ENCODE data around the gene C3orf22.

Gene C3orf22

DNA sequence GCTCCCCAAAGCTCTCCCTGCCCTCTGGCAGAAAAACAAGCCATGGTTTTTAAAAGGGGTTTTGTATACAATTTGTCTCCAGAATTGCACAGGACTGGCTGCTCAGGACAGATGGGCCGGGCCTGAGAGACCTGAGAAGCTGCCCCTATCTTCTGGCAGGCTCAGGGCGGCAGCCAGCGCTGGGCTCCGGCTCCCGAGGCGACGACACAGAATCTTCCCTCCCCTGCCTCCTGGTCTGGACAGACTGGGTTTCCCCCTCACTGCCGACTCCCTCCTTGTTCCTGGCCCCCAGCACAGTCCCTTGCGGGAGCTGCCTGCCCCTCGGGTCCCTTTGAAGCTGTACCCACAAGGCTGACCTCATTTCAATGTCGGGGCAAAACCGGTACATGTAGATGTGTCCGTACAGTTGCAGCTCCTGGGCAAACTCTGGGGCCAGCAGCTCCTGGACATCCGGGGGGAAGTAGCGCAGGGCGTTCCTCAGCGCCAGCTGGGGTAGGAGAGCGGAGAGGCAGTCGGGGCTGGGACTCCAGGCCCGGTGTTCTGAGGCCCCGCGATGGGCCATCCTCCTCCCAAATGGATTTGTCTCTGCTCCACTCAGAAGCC lies 48.3 kb downstream of the C3orf22 start:
- TF ChIP-seq, protein P1, sequence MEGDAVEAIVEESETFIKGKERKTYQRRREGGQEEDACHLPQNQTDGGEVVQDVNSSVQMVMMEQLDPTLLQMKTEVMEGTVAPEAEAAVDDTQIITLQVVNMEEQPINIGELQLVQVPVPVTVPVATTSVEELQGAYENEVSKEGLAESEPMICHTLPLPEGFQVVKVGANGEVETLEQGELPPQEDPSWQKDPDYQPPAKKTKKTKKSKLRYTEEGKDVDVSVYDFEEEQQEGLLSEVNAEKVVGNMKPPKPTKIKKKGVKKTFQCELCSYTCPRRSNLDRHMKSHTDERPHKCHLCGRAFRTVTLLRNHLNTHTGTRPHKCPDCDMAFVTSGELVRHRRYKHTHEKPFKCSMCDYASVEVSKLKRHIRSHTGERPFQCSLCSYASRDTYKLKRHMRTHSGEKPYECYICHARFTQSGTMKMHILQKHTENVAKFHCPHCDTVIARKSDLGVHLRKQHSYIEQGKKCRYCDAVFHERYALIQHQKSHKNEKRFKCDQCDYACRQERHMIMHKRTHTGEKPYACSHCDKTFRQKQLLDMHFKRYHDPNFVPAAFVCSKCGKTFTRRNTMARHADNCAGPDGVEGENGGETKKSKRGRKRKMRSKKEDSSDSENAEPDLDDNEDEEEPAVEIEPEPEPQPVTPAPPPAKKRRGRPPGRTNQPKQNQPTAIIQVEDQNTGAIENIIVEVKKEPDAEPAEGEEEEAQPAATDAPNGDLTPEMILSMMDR (IDR thresholded peaks at IDR 0.05; ENCODE audit: low read depth, low read length): no peak
- TF ChIP-seq EZH2phosphoT487 (IDR thresholded peaks at IDR 0.05; ENCODE audit: low read depth): no peak
- H4K20me1 ChIP-seq (ENCODE audit: insufficient read depth, low read length): no peaks in the 10 kb centered on the region
- H3K4me2 ChIP-seq (ENCODE audit: low read length): no peak overlapping the region
- no peak overlapping the region for H2AFZ ChIP-seq (ENCODE audit: low read depth, low read length)
- H3K4me3 ChIP-seq (ENCODE audit: low read length): no peak overlapping the region
- no peak overlapping the region for H3K27ac ChIP-seq (ENCODE audit: low read length)
- H3K36me3 ChIP-seq (replicated peaks; ENCODE audit: low read depth, low read length): no peaks in the 10 kb centered on the region
- H3K9ac ChIP-seq (ENCODE audit: low read length): no peak overlapping the region
- no peaks in the 10 kb centered on the region for H3K4me1 ChIP-seq (ENCODE audit: low read length)
- no peaks in the 10 kb centered on the region for H3K79me2 ChIP-seq (ENCODE audit: low read length)
- no peaks in the 10 kb centered on the region for H3K9me3 ChIP-seq (ENCODE audit: insufficient read depth, low read length)
- H3K27me3 ChIP-seq (ENCODE audit: low read depth, low read length): no peaks in the 10 kb centered on the region

DNA sequence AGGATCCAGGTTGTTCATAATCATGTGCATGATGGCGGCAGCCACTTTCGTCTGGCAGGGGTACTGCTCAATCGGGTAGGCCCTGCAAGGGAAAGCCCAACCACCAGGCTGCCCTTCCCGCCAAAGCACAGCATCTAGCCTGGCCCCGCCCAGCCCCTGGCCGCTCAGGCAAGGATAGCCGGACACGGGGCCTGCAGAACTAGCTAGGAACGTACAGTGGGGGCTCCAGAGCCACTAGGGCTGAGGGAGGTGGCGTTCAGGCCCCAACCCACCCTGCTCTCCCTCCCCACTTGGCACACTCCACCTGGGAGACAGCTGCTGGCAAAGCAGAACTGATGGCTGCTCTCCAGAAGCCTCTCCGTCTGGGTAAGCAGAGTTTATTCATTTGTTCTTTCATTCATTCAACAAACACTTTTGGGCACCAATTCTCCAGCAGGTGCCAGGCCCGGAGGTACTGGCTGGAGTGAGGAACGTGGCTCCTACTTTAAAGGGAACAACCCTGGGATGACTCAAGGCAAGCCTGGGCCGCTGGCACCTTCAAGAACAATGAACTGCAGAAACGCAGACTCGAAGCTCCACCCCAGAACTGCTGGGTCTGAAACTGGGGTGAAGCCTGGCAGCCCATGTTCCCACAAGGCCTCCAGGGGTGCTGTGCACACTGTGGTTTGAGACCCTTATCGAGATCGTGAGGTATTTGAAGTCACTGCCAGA lies 49.0 kb downstream of the C3orf22 start:
- H3K4me3 ChIP-seq (ENCODE audit: low read length): no peak overlapping the region
- no peak overlapping the region for H3K9ac ChIP-seq (ENCODE audit: low read length)
- H4K20me1 ChIP-seq (ENCODE audit: insufficient read depth, low read length): no peaks in the 10 kb centered on the region
- H2AFZ ChIP-seq (ENCODE audit: low read depth, low read length): no peak overlapping the region
- no peak overlapping the region for H3K27ac ChIP-seq (ENCODE audit: low read length)
- no peaks in the 10 kb centered on the region for H3K4me1 ChIP-seq (ENCODE audit: low read length)
- TF ChIP-seq, protein P1 (IDR thresholded peaks at IDR 0.05; ENCODE audit: low read depth, low read length): no peak
- TF ChIP-seq EZH2phosphoT487 (IDR thresholded peaks at IDR 0.05; ENCODE audit: low read depth): no peak
- H3K9me3 ChIP-seq (ENCODE audit: insufficient read depth, low read length): no peaks in the 10 kb centered on the region
- H3K4me2 ChIP-seq (ENCODE audit: low read length): no peak overlapping the region
- 0 out of 2 replicates have a peak, but pooled peaks cover under 1% of the 10 kb centered on the region for H3K27me3 ChIP-seq (ENCODE audit: low read depth, low read length)
- no peaks in the 10 kb centered on the region for H3K79me2 ChIP-seq (ENCODE audit: low read length)
- no peaks in the 10 kb centered on the region for H3K36me3 ChIP-seq (replicated peaks; ENCODE audit: low read depth, low read length)

DNA sequence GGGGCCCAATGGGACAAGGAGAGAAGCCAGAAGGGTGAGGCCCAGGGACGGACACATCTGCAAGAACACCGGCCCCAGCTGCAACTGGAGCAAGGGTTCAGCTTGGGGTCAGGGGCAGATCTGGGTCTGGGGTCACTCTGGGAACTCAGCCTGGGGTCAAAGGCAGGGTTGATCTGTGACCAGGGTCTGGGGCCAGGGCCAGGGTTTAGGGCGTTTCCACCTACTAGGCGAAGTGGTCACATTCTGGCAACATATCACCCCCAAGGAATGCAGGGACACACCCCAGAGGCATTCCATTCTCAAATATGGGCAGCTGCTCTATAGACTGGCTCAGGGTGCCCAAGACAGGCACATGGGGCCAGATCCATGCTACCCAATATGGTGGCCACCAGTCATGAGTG lies 50.2 kb downstream of the C3orf22 start:
- no peak overlapping the region for H3K9ac ChIP-seq (ENCODE audit: low read length)

DNA sequence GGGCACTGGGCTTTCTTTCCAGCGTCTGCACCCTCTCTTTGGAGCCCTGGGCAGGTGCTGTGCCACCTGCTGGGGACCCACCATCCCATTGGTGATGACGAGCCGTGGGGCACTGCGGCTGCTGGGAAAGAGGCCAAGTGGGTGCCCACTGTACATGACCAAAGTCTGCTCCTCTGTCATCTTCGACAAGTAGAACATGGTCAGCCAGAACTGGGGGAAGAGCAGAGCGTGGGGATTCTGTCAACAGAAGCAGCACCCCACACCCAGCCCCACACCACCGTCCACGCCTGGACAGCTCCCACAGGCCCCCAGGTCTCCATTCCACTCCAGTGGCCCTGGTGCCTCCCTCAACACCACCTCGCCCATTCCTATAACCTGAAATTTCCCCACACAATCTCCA lies 50.8 kb downstream of the C3orf22 start:
- Histone ChIP-seq H3K27me3 (ENCODE audit: low read depth, low read length) (0 out of 2 replicates have a peak, but pooled peaks cover 3% of the 10 kb centered on the region), H3K36me3 (replicated peaks; ENCODE audit: low read depth, low read length) (no peaks in the 10 kb centered on the region), H4K20me1 (ENCODE audit: insufficient read depth, low read length) (no peaks in the 10 kb centered on the region), H3K4me2 (ENCODE audit: low read length) (no peak overlapping the region), H3K9me3 (ENCODE audit: insufficient read depth, low read length) (no peaks in the 10 kb centered on the region), H3K27ac (ENCODE audit: low read length) (no peak overlapping the region), H3K9ac (ENCODE audit: low read length) (no peak overlapping the region), H3K4me3 (ENCODE audit: low read length) (no peak overlapping the region), H3K4me1 (ENCODE audit: low read length) (no peaks in the 10 kb centered on the region), H3K79me2 (ENCODE audit: low read length) (no peaks in the 10 kb centered on the region), H2AFZ (ENCODE audit: low read depth, low read length) (no peak overlapping the region)
- TF ChIP-seq EZH2phosphoT487 (IDR thresholded peaks at IDR 0.05; ENCODE audit: low read depth): no peak
- TF ChIP-seq, protein P1 (IDR thresholded peaks at IDR 0.05; ENCODE audit: low read depth, low read length): no peak

More for the DNA sequence above, 50.2 kb downstream of the C3orf22 start:
- Histone ChIP-seq H3K27me3 (ENCODE audit: low read depth, low read length) (0 out of 2 replicates have a peak, but pooled peaks cover 3% of the 10 kb centered on the region), H3K4me2 (ENCODE audit: low read length) (no peak overlapping the region), H3K4me1 (ENCODE audit: low read length) (no peaks in the 10 kb centered on the region), H3K4me3 (ENCODE audit: low read length) (no peak overlapping the region), H2AFZ (ENCODE audit: low read depth, low read length) (no peak overlapping the region), H3K9me3 (ENCODE audit: insufficient read depth, low read length) (no peaks in the 10 kb centered on the region), H3K27ac (ENCODE audit: low read length) (no peak overlapping the region), H3K36me3 (replicated peaks; ENCODE audit: low read depth, low read length) (no peaks in the 10 kb centered on the region), H4K20me1 (ENCODE audit: insufficient read depth, low read length) (no peaks in the 10 kb centered on the region), H3K79me2 (ENCODE audit: low read length) (no peaks in the 10 kb centered on the region)
- TF ChIP-seq EZH2phosphoT487 (IDR thresholded peaks at IDR 0.05; ENCODE audit: low read depth): no peak
- TF ChIP-seq, protein P1 (IDR thresholded peaks at IDR 0.05; ENCODE audit: low read depth, low read length): no peak
